Right lobe of liver (tissue), 6 donors: ENCODE data around the gene POP4. TPM values are rescaled to one million over a fixed set of nuclear protein-coding genes. Genes with fewer than 3 reads are reported as not detected.

Experiments used
- ATAC-seq, 4 donors: fragments of 200-7000 bp; cut with Tn5 transposase; one replicate each; pipeline ENCODE4 v1.9.1; 2020; ENCODE audit warnings: mild to moderate bottlenecking in 4 of 4, moderate library complexity in 4 of 4
- DNase-seq, 3 donors: peaks; one replicate each; pipeline ENCODE4 v3.0.0-alpha.2; 2020
- H3K27ac ChIP-seq, 3 donors: fragments of 200-600 bp; one replicate each; pipeline ENCODE4 v1.8.0; 2022
- H3K27me3 ChIP-seq, 2 donors: fragments of 200-600 bp; one replicate each; pipeline ENCODE4 v1.8.0; 2022
- H3K36me3 ChIP-seq, 4 donors: fragments of 200-600 bp; sonication (generic) in 1 of 4; one replicate each; pipeline versions ENCODE4 v1.5.1 to v1.8.0; 2017 to 2022; ENCODE audit warnings: control low read depth in 1 of 4
- H3K4me1 ChIP-seq, 4 donors: fragments of 200-600 bp; sonication (generic) in 1 of 4; one replicate each; pipeline versions ENCODE4 v1.5.1 to v1.8.0; 2017 to 2022; ENCODE audit warnings: control low read depth in 1 of 4
- H3K4me3 ChIP-seq, 3 donors: fragments of 200-600 bp; one replicate each; pipeline ENCODE4 v1.8.0; 2022
- H3K9me3 ChIP-seq, 4 donors: fragments of 200-600 bp; sonication (generic) in 1 of 4; one replicate each; pipeline versions ENCODE4 v1.5.1 to v1.8.0; 2017 to 2022; ENCODE audit warnings: control low read depth in 1 of 4
- CTCF ChIP-seq, 4 donors: fragments of 200-600 bp in 3 of 4; fragments of 450-650 bp in 1 of 4; IDR thresholded peaks; one replicate each; pipeline versions ENCODE4 v1.5.1 to v1.8.0; 2016 to 2022; ENCODE audit warnings: antibody characterized with exemption in 4 of 4, mild to moderate bottlenecking in 2 of 4
- POLR2A ChIP-seq: fragments of 450-650 bp; IDR thresholded peaks from one replicate; pipeline ENCODE4 v1.6.1; 2017; ENCODE audit warnings: antibody characterized with exemption, mild to moderate bottlenecking
- WGBS: methylation state at CpG from one replicate; pipeline ENCODE4 v1.1.6; 2018; ENCODE audit warnings: low coverage, low lambda C conversion rate; ENCODE audit not compliant: insufficient coverage; ENCODE audit errors: missing lambda C conversion rate; 5-methylcytosine and 5-hydroxymethylcytosine counted together
- intact Hi-C, 2 donors: fragments of 100-400 bp; cut with DNase I; formaldehyde crosslinking; loops; one replicate each; pipeline versions ENCODE4 v1.11.2 to v1.14.1; 2022
- total RNA-seq, 6 experiments: library from RNA; depleted of rRNA in 2 of 6; stranded (reverse); fragments of >200 nt in 2 of 6; fragmentation: NEBNext Ultra II Directional in 3 of 6; extraction: Animal tissue kit (Norgen Biotek cat#: 25700) in 3 of 6; gene quantifications; one replicate each; pipeline versions ENCODE4 v1.1.0 to v1.2.4, GENCODE V29; 2016 to 2023
- donor health status: DM: no; HTN: yes; CAD: no.
- donor health status: DM: no; HTN: no; CAD: no.
- donor health status: DM: no; HTN: no; CAD: no.
- donor health status: DM: no; HTN: yes; CAD: no.
- donor health status: DM: no; HTN: yes; CAD: no.

Gene POP4
- total RNA-seq, 6 experiments from 2014 or later = 28.5 to 58.5 (median 34.8) TPM

- DNase-seq (peak; percentile 95 to 96 (median 95)), ATAC-seq (peak; percentile 84 to 94 (median 92))
- H3K4me3 ChIP-seq = peak within 1 kb of the TSS; percentile 83 to 95 (median 94)
- no peaks in the 10 kb centered on the region for H3K27me3 ChIP-seq
- TF ChIP-seq POLR2A = peak; percentile 81
- peak in 1 of 4 donors; percentile 7 for TF ChIP-seq CTCF (IDR thresholded peaks at IDR 0.05)
- WGBS = 0% methylated on average over 16 of the region's 75 CpGs
- peak within 1 kb of the TSS; percentile 74 to 85 (median 83) for H3K27ac ChIP-seq
- intact Hi-C loops = no loop called here
- H3K9me3 ChIP-seq = no peaks in the 10 kb centered on the region
- H3K36me3 ChIP-seq = no peaks in the 10 kb centered on the region
- peaks cover 0 to 46% (median 16%) of the 10 kb centered on the region in 4 donors for H3K4me1 ChIP-seq
Measured at GRCh38 chr19:29665215-29665825, 59.2 kb downstream of the POP4 start, which contains the start of gene PLEKHF1. PLEKHF1 (plus strand) TSS chr19:29665461; CDS start chr19:29673840, 8,379 bp downstream.

- H3K4me1 ChIP-seq = peaks cover 0 to 53% (median 19%) of the 10 kb centered on the region in 4 donors
- WGBS = 6% methylated on average over 6 of the region's 30 CpGs
Measured at GRCh38 chr19:29665826-29666577, 59.9 kb downstream of the POP4 start.

More at GRCh38 chr19:29665826-29666577, 59.9 kb downstream of the POP4 start:
- DNase-seq (peak; percentile 67 to 77 (median 75)), ATAC-seq (peak; percentile 42 to 58 (median 50))
- intact Hi-C loops = no loop called here
- peak overlapping the region; percentile 74 to 85 (median 83) for H3K27ac ChIP-seq
- H3K36me3 ChIP-seq = no peaks in the 10 kb centered on the region
- peak overlapping the region; percentile 83 to 95 (median 94) for H3K4me3 ChIP-seq
- H3K27me3 ChIP-seq = no peaks in the 10 kb centered on the region
- H3K9me3 ChIP-seq = no peaks in the 10 kb centered on the region
- peak; percentile 30 for TF ChIP-seq POLR2A
- no peak for TF ChIP-seq CTCF (IDR thresholded peaks at IDR 0.05)

Other genes starting within 250 kb of the POP4 start
- gene VSTM2B, start 80.3 kb upstream of the POP4 start, total RNA-seq = not detected
- 10 to 100 TPM in 2 of 6 experiments, 1 to 10 TPM in 4; 5.6 to 13.8 (median 9.8) TPM for gene PLEKHF1, start 59.2 kb downstream of the POP4 start, total RNA-seq
- 10 to 100 TPM; 35.2 to 62.8 (median 52.4) TPM for gene C19orf12, start 109.0 kb downstream of the POP4 start, total RNA-seq
- 1 to 10 TPM in 3 of 6 experiments, under 1 TPM in 3; 0.26 to 2.2 (median 0.90) TPM for gene CCNE1, start 205.7 kb downstream of the POP4 start, total RNA-seq